GM15510 (cell line): ENCODE data around the gene ARMC9.

Experiments used
- POLR2A ChIP-seq: IDR thresholded peaks from 3 replicates; pipeline ENCODE4 v1.6.1; 2011; ENCODE audit warnings: borderline replicate concordance; ENCODE audit not compliant: insufficient read length; ENCODE audit errors: extremely low read depth

Gene ARMC9

DNA sequence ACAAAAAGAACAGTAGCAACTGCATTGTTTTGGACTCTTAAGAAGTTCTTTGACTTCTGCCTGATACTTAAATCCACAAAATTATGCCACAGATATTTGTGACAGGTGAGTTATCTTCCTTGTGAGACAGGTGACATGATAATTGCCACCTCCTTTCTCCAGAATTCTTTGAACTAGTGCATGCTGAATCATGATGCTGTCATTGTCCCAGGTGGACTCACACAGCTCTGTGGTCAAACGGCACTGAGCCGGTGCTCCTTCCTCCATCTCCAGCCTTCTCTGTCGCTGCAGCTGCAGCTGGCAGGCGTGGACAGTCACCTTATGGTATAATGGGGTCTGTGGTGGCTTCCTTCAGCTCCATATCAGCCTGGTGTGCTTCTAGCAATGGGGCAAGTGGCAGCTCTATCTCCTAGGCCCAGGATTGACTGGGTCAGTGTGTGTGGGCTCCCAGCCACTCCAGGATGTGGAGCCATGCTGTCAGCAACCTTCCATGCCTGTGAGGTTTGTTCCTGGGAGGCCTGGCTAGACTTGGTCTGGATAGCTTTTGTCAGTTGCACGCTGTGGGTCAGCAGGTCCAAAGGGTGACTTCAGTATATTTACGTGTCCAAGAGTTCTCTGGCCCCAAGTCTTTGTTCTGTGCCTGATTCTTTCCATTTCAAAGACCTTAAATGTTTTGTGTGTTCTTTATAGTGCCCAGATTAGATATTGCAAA is 15.7 kb downstream of the ARMC9 start:
- no peak for TF ChIP-seq POLR2A

- TF ChIP-seq POLR2A = no peak
Observed at GRCh38 chr2:231218366-231218765, 19.9 kb downstream of the ARMC9 start.

GRCh38 chr2:231219289-231219688 is 20.9 kb downstream of the ARMC9 start:
- no peak for TF ChIP-seq POLR2A

DNA sequence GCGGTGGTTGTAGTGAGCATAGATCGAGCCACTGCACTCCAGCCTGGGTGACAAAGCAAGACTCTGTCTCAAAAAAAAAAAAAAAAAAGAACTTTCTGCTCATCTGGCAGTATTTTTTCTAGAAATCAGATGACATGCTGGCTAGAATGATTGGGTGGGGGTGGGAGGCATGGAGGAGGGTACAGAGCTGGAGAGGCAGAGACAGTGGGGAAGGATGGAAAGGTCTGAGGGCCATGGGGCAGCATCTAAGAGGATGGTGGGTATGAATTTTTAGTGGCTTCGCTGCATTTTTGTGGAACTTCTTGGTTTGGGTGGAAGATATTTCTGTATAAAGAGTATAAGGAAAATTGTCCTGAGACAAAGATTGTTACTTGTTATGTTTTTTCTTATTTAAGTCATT is 23.3 kb downstream of the ARMC9 start:
- no peak for TF ChIP-seq POLR2A

DNA sequence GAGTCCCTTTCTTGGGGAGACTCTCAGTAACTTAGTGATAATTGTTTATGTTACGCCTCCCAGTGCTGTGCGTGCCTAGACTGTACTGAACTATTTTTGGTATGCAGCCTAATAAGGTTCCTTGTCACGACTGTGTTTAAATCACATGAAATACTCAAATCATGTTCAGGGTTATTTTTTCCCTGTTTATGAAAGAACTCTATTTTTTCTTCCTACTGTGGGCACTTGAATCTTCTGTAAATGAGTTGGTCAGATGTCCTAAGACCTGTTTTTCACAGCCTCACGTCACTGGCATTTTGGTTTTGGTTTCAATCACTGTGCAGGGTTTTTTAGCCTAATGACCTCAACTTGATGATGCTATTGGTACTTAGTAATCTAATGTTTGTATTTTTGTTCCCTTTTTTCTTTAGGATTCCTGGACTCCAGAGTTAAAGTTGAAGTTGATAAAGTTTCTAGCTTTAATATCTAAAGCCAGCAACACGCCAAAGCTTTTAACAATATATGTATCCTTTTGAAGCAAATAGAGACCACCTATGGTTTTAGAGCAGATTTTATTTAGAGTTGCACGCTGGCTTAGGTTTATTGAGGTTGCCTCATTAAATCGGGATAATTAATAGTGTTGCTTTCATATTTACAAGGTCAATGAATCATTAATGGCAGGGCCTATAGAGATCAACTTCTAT is 24.0 kb downstream of the ARMC9 start:
- TF ChIP-seq POLR2A = no peak

- TF ChIP-seq POLR2A = no peak
Observed at GRCh38 chr2:231223001-231223375, 24.6 kb downstream of the ARMC9 start.

GRCh38 chr2:231223458-231223976 is 25.1 kb downstream of the ARMC9 start:
- TF ChIP-seq POLR2A = no peak

- TF ChIP-seq POLR2A = no peak
Observed at GRCh38 chr2:231227310-231228162, 29.1 kb downstream of the ARMC9 start.

GRCh38 chr2:231228223-231228622 is 29.8 kb downstream of the ARMC9 start:
- no peak for TF ChIP-seq POLR2A

DNA sequence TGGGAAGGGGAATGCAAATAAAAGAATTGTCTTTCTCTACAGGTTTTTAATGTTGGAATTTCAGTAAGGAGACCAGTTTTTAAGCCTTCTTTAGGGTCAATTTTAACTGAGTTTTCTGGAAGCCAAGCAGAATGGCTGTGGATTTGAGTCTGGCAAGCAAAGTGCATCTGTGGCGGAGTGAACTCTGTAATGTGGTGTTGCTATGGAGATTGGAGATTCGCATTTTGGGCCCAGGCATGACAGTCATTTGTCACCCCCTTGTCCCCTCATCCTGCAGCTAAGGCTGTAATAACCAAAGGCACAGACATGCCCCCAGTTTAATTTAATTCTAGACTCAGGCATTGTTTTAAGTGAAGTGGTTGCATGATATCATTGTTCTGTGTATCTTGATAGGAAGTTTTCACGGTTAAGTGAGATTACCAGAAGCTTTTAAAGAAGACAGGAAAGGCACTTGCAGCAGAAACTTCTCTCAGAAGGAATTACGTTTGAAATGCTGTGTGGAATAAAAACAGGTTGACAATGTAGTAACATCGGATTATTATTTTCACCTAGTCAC is 30.6 kb downstream of the ARMC9 start:
- TF ChIP-seq POLR2A = no peak

- no peak for TF ChIP-seq POLR2A
Observed at GRCh38 chr2:231235217-231235616, 36.8 kb downstream of the ARMC9 start.

DNA sequence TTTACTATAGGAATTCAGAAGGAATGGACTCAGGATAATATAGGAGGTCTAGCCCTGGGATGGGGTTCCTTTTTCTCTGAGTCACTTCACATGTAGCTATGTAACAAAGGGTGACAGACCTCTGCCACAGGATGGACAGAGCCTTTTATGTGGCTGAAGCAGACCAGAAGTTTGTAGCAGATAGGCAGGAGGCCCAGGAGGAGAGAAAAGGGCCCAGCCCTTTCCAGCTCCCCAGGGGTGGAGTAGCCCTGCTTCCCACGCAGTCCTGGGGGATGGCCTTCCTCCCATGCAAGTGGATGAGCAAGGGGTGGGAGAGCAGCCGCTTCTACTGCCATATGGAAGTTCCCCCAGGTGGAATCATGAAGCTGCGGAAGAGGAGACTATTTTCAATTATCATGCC is 40.3 kb downstream of the ARMC9 start:
- TF ChIP-seq POLR2A = no peak

GRCh38 chr2:231239751-231240150 is 41.3 kb downstream of the ARMC9 start:
- no peak for TF ChIP-seq POLR2A

- no peak for TF ChIP-seq POLR2A
Observed at GRCh38 chr2:231241755-231242507, 43.5 kb downstream of the ARMC9 start.
